SH-SY5Y (cell line): ENCODE data around the gene ZNF133.

Source experiments
- GATA2 ChIP-seq: IDR thresholded peaks from 2 replicates; pipeline ENCODE4 v1.6.1; 2011; ENCODE audit warnings: mild to moderate bottlenecking, low read depth, low read length
- GATA3 ChIP-seq: IDR thresholded peaks from 2 replicates; pipeline ENCODE4 v1.6.1; 2011; ENCODE audit warnings: low read depth, mild to moderate bottlenecking, low read length, moderate library complexity

DNA sequence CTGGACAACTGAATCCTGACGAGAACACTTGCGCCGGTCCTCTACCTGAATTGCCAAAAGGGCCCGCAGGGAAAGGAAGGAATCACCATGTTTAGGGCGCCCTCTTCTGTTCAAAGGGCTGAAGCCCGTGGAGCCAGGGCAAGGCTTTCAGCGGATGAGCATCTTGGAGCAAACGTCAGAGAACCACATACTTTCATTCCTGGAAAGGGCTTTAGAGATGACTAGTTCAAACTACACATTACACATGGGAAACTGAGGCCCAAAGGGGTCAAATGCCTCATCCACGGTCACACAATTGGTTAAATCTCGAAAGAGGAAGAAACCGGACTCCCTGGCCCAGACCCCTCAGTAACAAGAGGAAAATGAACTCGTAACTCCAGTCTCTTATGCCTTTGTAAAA is 11.5 kb upstream of the ZNF133 start:
- TF ChIP-seq GATA2 (no peak), GATA3 (no peak)
